ENCODE measurements around the gene PROSER3. TPM values are rescaled to one million over a fixed set of nuclear protein-coding genes. Genes with fewer than 3 reads are reported as not detected.

Gene PROSER3
- total RNA-seq, 3 donors from 2014 or later (not counting 1 experiment from before 2014, with no cell fraction given): 33.1 to 40.2 (median 35.9) TPM

GRCh38 chr19:35746531-35746930 lies 11.4 kb upstream of the PROSER3 start:
- intact Hi-C loops (cut with micrococcal nuclease): loop anchor here (5.0 to 10.0 kb wide), 3 partner anchors 44 to 371 kb away; partner anchors contain the start of genes HCST, NFKBID, TBCB and TYROBP
- DNase-seq: no peak
- Histone ChIP-seq H3K4me3 (ENCODE audit: low read length) (no peak overlapping the region), H3K9me3 (ENCODE audit: control insufficient read depth, insufficient read depth, low read length) (no peaks in the 10 kb centered on the region), H3K36me3 (ENCODE audit: control insufficient read depth, insufficient read depth, low read length) (no peaks in the 10 kb centered on the region), H3K27ac (ENCODE audit: low read length) (no peak overlapping the region), H3K27me3 (ENCODE audit: control insufficient read depth, insufficient read depth, low read length) (no peaks in the 10 kb centered on the region), H3K4me1 (ENCODE audit: control insufficient read depth, insufficient read depth, low read length) (peaks cover 64% of the 10 kb centered on the region)
- H3K9me3 Mint-ChIP-seq: no peaks in the 10 kb centered on the region
- H3K4me1 Mint-ChIP-seq: peaks cover 42 to 60% of the 10 kb centered on the region in 2 donors
- H3K4me3 Mint-ChIP-seq: peak overlapping the region; percentile 99
- no peak for TF ChIP-seq CTCF (IDR thresholded peaks at IDR 0.05)
- ATAC-seq: no peak
- peak overlapping the region; percentile 96 to 99 for H3K27ac Mint-ChIP-seq
- no peaks in the 10 kb centered on the region for H3K27me3 Mint-ChIP-seq (ENCODE audit: low read depth in 2 of 2)
- H3K36me3 Mint-ChIP-seq: no peaks in the 10 kb centered on the region
- WGBS (ENCODE audit: insufficient coverage): 86% methylated on average over 5 of the region's 5 CpGs

- peak within 1 kb of the TSS; percentile 84 for H3K27ac ChIP-seq (ENCODE audit: low read length)
- H3K36me3 ChIP-seq (ENCODE audit: control insufficient read depth, insufficient read depth, low read length): peaks cover 16% of the 10 kb centered on the region
- TF ChIP-seq CTCF (IDR thresholded peaks at IDR 0.05): no peak
- ATAC-seq (peak; percentile 73 to 90 (median 77)), DNase-seq (peak; percentile 97 to 99)
- peak within 1 kb of the TSS; percentile 91 for H3K4me3 ChIP-seq (ENCODE audit: low read length)
- 1% methylated on average over 41 of the region's 45 CpGs for WGBS (ENCODE audit: insufficient coverage)
- intact Hi-C loops (cut with micrococcal nuclease): loop anchor here (1.0 to 10.0 kb wide), 5 partner anchors 10 to 369 kb away; partner anchors contain the start of genes HCST, NFKBID, PROSER3 and TBCB
- Mint-ChIP-seq H3K27me3 (ENCODE audit: low read depth in 2 of 2) (no peaks in the 10 kb centered on the region), H3K36me3 (no peaks in the 10 kb centered on the region), H3K4me3 (peak within 1 kb of the TSS; percentile 97), H3K27ac (peak within 1 kb of the TSS; percentile 92), H3K9me3 (no peaks in the 10 kb centered on the region), H3K4me1 (peaks cover 33 to 47% of the 10 kb centered on the region in 2 donors)
- H3K4me1 ChIP-seq (ENCODE audit: control insufficient read depth, insufficient read depth, low read length): peaks cover 46% of the 10 kb centered on the region
- no peaks in the 10 kb centered on the region for H3K27me3 ChIP-seq (ENCODE audit: control insufficient read depth, insufficient read depth, low read length)
- H3K9me3 ChIP-seq (ENCODE audit: control insufficient read depth, insufficient read depth, low read length): no peaks in the 10 kb centered on the region
Observed at GRCh38 chr19:35748106-35749020, 9.6 kb upstream of the PROSER3 start, which contains the start of gene LIN37. LIN37 (plus strand) TSS chr19:35748576; CDS start chr19:35748725, 149 bp downstream.

GRCh38 chr19:35750167-35750566 lies 7.8 kb upstream of the PROSER3 start:
- peaks cover 24 to 42% of the 10 kb centered on the region in 2 donors for H3K4me1 Mint-ChIP-seq
- intact Hi-C loops (cut with micrococcal nuclease): no loop called here

More at GRCh38 chr19:35750167-35750566, 7.8 kb upstream of the PROSER3 start:
- no peak overlapping the region for H3K27ac ChIP-seq (ENCODE audit: low read length)
- Mint-ChIP-seq H3K27ac (no peak overlapping the region), H3K27me3 (ENCODE audit: low read depth in 2 of 2) (peaks cover 0 to 6% of the 10 kb centered on the region in 2 donors), H3K4me3 (no peak overlapping the region), H3K36me3 (no peaks in the 10 kb centered on the region), H3K9me3 (no peaks in the 10 kb centered on the region)
- 90% methylated on average over 5 of the region's 5 CpGs for WGBS (ENCODE audit: insufficient coverage)
- H3K36me3 ChIP-seq (ENCODE audit: control insufficient read depth, insufficient read depth, low read length): peaks cover 24% of the 10 kb centered on the region
- no peak overlapping the region for H3K4me3 ChIP-seq (ENCODE audit: low read length)
- no peak for TF ChIP-seq CTCF (IDR thresholded peaks at IDR 0.05)
- DNase-seq: no peak
- no peaks in the 10 kb centered on the region for H3K9me3 ChIP-seq (ENCODE audit: control insufficient read depth, insufficient read depth, low read length)
- no peaks in the 10 kb centered on the region for H3K27me3 ChIP-seq (ENCODE audit: control insufficient read depth, insufficient read depth, low read length)
- H3K4me1 ChIP-seq (ENCODE audit: control insufficient read depth, insufficient read depth, low read length): peaks cover 31% of the 10 kb centered on the region
- ATAC-seq: no peak

Measured in natural killer cell (primary cell).